HL-60/S4 (cell line): ENCODE measurements around the gene TNFAIP1.

Experiments
- in situ Hi-C: fragments of 300-500 bp; cut with MboI; formaldehyde crosslinking; loops from 2 replicates; pipeline ENCODE4 v1.14.3; 2022; ENCODE audit warnings: low sequenced_read_pairs

Gene TNFAIP1

DNA sequence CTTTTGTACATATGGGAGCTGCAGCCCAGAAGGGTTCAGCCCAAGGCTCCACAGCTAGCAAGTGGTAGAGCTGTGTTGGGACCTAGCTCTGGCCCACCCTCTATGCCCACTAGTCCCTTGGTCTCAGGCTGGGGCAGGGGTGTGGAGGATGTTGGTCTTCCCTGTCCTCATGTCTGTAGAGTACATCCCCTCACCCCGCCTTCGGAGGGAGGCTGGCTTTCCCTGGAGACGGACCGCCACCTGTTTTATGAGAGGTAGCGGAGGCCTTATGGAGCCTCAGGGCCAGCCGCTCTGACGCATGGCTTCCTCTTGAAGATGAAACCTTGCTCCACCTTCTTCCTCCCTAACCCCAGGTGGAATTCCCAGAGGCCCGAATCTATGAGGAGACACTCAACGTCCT, 8.4 kb downstream of the TNFAIP1 start:
- in situ Hi-C loops: no loop called here

DNA sequence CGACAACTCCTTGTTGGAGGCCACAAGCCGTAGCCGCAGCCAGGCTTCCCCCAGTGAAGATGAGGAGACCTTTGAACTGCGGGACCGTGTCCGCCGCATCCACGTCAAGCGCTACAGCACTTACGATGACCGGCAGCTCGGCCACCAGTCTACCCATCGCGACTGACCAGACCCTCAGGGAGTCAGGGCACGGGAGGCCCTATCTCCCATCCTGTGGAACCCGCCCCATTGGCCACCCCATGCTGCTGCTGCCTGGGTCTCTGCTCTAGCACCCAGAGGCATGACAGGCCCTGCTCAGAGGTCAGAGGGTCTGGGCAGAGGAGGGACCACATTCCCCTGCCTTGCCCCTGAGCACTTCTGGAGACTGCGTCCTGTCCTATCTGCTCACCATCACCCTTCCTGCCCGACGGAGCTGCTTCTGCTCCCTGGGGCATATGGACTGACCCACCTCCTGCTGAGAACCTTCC, 8.9 kb downstream of the TNFAIP1 start:
- in situ Hi-C loops: no loop called here

- in situ Hi-C loops: no loop called here
These were observed 10.0 kb downstream of the TNFAIP1 start for GRCh38 chr17:28345419-28346198.

DNA sequence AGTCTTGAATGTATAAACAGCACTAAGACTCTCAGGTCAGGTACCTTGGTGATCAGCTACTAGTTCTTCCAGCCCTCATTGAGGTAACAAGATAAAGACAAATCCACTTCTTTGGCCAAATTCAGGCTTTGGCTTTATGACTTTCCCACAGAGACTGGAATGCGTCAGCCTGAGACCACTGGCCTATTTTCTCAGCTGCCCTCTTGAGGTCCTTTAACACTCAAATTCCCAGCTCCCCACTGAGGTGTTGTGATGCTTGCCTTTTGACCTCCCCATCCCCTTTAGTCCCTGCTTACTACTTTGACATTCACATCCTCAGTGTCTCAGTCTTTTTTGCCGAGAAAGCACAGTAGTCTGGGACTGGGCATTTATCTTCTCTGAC, 10.6 kb downstream of the TNFAIP1 start:
- in situ Hi-C loops: no loop called here

DNA sequence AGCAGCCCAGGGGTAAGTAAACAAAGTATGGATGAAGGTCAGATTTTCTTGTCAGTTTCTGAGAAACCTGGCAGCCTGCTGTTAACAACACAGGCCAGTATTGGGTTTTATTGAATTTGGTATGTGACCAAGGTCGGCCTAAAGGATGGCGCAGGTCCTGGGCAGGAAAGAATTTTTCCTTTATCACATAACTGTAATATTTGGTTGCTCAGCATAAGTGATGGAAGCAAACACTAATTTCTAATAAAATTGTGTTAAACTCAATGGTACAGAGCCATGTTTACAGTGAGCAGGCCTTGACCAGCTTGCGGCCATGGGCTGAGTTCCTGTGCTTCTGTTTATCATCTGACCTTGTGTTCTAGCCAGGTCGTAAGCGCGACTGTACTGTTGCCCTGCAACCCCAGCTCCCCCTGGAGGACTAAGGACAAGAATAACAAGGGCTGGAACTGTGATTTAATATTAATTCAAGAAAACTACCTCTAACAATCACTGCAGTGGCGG, 11.2 kb downstream of the TNFAIP1 start:
- in situ Hi-C loops: no loop called here

- in situ Hi-C loops: no loop called here
These were observed 11.8 kb downstream of the TNFAIP1 start for GRCh38 chr17:28347261-28347891.

DNA sequence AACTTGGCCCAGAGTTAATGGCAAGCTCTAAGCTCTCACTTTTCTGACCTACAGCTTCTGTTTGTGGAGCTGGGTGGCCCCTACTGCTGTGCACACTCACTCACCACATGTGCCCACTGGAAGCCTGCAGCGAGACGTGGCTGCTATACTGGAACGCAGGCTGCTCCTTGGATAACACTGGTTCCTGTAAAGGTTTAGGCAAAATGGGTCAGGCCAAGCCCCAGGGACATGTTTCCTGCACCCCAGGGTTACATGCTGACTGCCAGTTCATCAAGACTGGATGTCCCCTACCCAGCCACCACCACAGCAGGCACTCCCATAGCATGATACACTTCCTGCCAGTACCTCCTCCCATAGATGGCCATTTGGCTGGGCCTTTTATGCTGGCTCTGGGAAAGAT, 13.4 kb downstream of the TNFAIP1 start:
- in situ Hi-C loops: no loop called here

GRCh38 chr17:28350271-28350670, 14.7 kb downstream of the TNFAIP1 start:
- in situ Hi-C loops: no loop called here

GRCh38 chr17:28357061-28357900, 21.7 kb downstream of the TNFAIP1 start, which contains the start of gene POLDIP2:
Gene POLDIP2 (minus strand): TSS chr17:28357527. CDS start chr17:28357448, 79 bp downstream.
- in situ Hi-C loops: no loop called here

GRCh38 chr17:28357901-28358197, 22.3 kb downstream of the TNFAIP1 start:
- in situ Hi-C loops: no loop called here

- in situ Hi-C loops: no loop called here
These were observed 27.6 kb downstream of the TNFAIP1 start for GRCh38 chr17:28363186-28363585.

DNA sequence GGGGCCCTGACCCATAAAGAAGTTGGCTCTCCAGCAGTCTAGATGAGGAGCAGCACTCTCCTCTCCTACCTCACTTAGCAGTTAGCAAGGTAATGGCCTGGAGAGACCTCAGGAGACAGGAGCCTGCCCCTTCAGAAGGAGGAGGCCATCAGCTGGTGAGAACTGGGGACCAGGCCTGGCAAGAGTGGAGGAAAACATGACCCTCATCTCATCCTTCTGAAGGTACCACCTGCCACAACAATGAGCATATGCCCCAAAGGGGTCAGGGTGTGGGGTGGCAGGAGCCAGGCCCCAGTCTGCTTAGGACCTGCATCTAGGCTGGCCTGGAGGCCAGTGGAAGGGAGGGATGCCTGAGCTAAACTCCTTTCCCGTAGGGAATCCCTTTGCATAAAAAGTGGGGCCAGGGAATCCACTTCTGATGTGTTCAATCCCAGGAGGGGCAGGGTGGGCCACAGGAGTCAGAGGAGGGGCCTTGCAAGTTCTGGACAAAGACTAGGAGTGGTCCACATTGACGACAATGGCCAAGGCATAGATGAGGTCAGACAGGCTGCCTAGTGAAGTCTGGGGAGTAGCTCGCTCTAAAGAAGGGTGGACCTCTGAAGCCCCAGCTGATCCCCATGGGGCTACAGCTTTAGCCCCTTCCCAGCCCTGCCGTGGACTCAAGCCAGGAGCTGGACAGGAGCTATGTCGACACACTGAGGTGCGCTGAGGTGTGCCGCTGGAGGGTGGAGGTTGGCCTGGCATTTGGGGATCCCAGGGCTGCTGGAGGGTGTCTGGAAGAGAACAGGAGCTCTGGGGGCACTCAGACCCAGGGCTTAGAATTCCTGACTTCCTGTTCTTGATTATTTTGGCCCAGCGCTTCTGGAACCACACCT, 28.5 kb downstream of the TNFAIP1 start:
- in situ Hi-C loops: no loop called here

DNA sequence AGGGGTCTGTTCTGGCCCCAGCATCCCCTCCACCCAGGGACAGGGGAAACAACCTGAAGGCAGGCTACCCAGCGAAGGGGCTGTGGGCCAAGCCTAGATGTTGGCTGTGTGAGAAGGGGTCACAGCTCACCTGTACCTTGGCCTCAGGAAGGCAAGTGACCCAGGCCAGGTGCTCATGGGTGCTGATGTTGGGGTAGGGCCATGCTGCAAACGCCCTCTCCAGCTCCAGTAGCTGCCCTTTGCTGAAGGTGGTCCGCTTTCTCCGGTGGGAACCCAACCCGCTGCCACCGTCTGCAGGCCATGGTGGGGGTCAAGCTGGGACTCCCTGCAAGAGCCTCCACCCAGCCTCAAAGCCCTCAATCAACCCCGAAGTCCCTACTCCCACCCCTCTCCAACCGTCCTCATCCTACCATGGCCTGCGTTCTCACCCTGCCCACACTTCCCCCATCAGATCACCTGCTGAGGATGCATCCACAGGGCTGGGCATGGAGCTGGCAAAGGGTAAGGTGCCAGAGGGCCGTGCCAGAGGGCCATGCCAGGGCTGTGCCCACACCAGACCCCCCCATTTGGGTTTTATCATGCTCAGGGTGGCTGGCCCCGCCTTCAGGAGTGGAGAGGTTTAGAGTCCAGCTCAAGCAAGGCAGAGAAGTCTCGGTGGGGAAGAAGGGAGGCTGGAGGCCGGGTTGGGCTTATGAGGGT, 29.3 kb downstream of the TNFAIP1 start, which contains the start of gene SEBOX:
Gene SEBOX (minus strand): TSS at position 535 of the 699 bp plus-strand sequence. CDS start 48 bp downstream, at position 487.
- in situ Hi-C loops: no loop called here

DNA sequence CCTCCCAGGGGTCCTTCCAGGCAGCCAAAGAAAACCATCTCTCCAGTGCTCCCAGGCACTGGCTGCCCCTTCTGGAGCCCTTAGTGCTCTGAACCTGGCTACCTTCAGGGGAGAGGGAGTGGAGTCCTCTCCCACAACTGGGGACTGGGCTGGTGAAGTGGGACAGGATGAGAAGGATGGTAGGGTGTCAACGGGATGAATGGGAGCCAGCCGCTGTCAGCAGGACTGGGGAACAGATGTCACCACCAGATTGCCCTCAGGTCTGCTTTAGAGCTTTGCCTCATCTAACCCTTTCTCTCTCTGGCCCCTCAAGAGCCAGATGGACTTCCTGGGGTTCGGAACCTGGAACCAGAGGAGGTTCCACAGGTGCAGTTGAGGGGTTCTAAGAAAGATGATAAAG, 29.9 kb downstream of the TNFAIP1 start:
- in situ Hi-C loops: no loop called here

- in situ Hi-C loops: no loop called here
These were observed 31.0 kb downstream of the TNFAIP1 start for GRCh38 chr17:28366605-28367004.

GRCh38 chr17:28367641-28368305, 32.2 kb downstream of the TNFAIP1 start:
- in situ Hi-C loops: no loop called here

DNA sequence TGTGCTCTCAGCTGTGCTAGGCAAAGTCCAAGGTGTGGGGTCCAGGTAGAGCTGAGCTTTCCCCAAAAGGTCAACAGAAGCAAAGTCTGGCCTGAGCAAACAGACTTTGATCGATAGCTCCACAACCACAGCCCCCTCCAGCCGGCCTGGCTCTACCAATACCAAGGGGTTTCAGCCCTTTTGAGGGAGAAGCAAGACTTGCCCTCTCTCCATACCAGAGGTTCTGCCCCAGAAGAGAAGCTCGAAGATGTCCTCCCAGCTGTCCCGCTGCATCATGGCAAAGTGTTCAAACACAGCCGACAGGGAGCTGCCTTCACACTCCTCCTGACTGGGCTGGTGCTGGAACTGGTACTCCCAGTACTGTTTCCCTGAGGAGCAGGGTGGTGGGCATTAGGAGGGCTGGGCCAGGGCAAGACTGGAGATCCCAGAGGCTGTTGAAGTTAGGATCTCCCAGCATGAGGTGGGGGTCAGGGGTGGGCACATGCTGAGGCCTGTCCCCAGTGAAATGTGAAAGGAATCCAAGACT, 32.8 kb downstream of the TNFAIP1 start:
- in situ Hi-C loops: no loop called here

GRCh38 chr17:28368915-28369683, 33.5 kb downstream of the TNFAIP1 start:
- in situ Hi-C loops: no loop called here
